GM23338 (cell line): ENCODE measurements around the gene ITGB2. TPM values are rescaled to one million over a fixed set of nuclear protein-coding genes. Genes with fewer than 3 reads are reported as not detected.

Source experiments
- ATAC-seq: fragments of 200-7000 bp; cut with Tn5 transposase; 3 replicates; pipeline ENCODE4 v1.9.1; 2020
- DNase-seq: peaks from one replicate; pipeline ENCODE4 v3.0.0-alpha.2; 2015; ENCODE audit warnings: low spot score
- H2AFZ ChIP-seq: fragments of 200-600 bp; sonication (generic); 2 replicates; pipeline ENCODE4 v1.8.0; 2016; ENCODE audit warnings: antibody characterized with exemption, mild to moderate bottlenecking, moderate library complexity
- H3F3A ChIP-seq: fragments of 200-600 bp; sonication (generic); replicated peaks from 2 replicates; pipeline ENCODE4 v1.8.0; 2017; ENCODE audit warnings: antibody characterized with exemption, mixed run types, low read depth
- H3K27ac ChIP-seq: fragments of 200-600 bp; sonication (generic); 2 replicates; pipeline ENCODE4 v1.6.1; 2016; ENCODE audit warnings: low read depth
- H3K27me3 ChIP-seq: fragments of 200-600 bp; sonication (generic); 2 replicates; pipeline ENCODE4 v1.8.0; 2016; ENCODE audit warnings: mild to moderate bottlenecking, mixed run types, moderate library complexity; ENCODE audit not compliant: insufficient read depth
- H3K36me3 ChIP-seq: fragments of 200-600 bp; sonication (generic); 2 replicates; pipeline ENCODE4 v1.8.0; 2016; ENCODE audit warnings: mild to moderate bottlenecking; ENCODE audit not compliant: insufficient read depth
- H3K4me1 ChIP-seq: fragments of 200-600 bp; sonication (generic); 2 replicates; pipeline ENCODE4 v1.8.0; 2016; ENCODE audit warnings: mild to moderate bottlenecking, moderate library complexity; ENCODE audit not compliant: insufficient read depth
- H3K4me2 ChIP-seq: fragments of 200-600 bp; sonication (generic); 2 replicates; pipeline ENCODE4 v1.7.1; 2017; ENCODE audit warnings: mixed run types
- H3K4me3 ChIP-seq: fragments of 200-600 bp; sonication (generic); 2 replicates; pipeline ENCODE4 v1.6.1; 2016; ENCODE audit warnings: mixed run types
- H3K79me2 ChIP-seq: fragments of 200-600 bp; sonication (generic); replicated peaks from 2 replicates; pipeline ENCODE4 v1.8.0; 2017; ENCODE audit warnings: mild to moderate bottlenecking; ENCODE audit not compliant: insufficient read depth
- H3K9me2 ChIP-seq: fragments of 200-600 bp; sonication (generic); 2 replicates; pipeline ENCODE4 v1.8.0; 2017; ENCODE audit not compliant: insufficient read depth
- H4K20me1 ChIP-seq: fragments of 200-600 bp; sonication (generic); replicated peaks from 2 replicates; pipeline ENCODE4 v1.8.0; 2017; ENCODE audit warnings: mild to moderate bottlenecking; ENCODE audit not compliant: insufficient read depth
- H3K27ac Mint-ChIP-seq: 2 replicates; pipeline ENCODE4 v1.8.0; 2020; ENCODE audit warnings: inconsistent platforms, mild to moderate bottlenecking, moderate library complexity, mixed read lengths
- H3K27me3 Mint-ChIP-seq: 3 replicates; pipeline ENCODE4 v1.8.0; 2022; ENCODE audit warnings: low read depth, mild to moderate bottlenecking, moderate library complexity, mixed read lengths, inconsistent platforms; ENCODE audit not compliant: insufficient read depth, poor library complexity
- H3K36me3 Mint-ChIP-seq: 3 replicates; pipeline ENCODE4 v1.8.0; 2021; ENCODE audit warnings: low read depth, mild to moderate bottlenecking, inconsistent platforms, moderate library complexity, mixed read lengths
- H3K4me1 Mint-ChIP-seq: 3 replicates; pipeline ENCODE4 v1.8.0; 2020; ENCODE audit warnings: mild to moderate bottlenecking, inconsistent platforms, mixed read lengths
- H3K4me3 Mint-ChIP-seq: 3 replicates; pipeline ENCODE4 v1.8.0; 2021; ENCODE audit warnings: moderate library complexity, mild to moderate bottlenecking, inconsistent platforms, mixed read lengths
- H3K9me3 Mint-ChIP-seq: 3 replicates; pipeline ENCODE4 v1.8.0; 2020; ENCODE audit warnings: moderate library complexity, mild to moderate bottlenecking, inconsistent platforms, mixed read lengths
- CREB1 ChIP-seq: fragments of 250-450 bp; sonication (Bioruptor Pico); IDR thresholded peaks from 2 replicates; pipeline ENCODE4 v1.5.0; 2020; ENCODE audit warnings: low read depth, mild to moderate bottlenecking, moderate library complexity
- EZH2 ChIP-seq: fragments of 200-600 bp; sonication (generic); IDR thresholded peaks from one replicate; pipeline ENCODE4 v1.8.0; 2017; ENCODE audit warnings: antibody characterized with exemption, mild to moderate bottlenecking, low read depth; ENCODE audit not compliant: unreplicated experiment
- EZH2phosphoT487 ChIP-seq: fragments of 200-600 bp; sonication (generic); IDR thresholded peaks from one replicate; pipeline ENCODE4 v1.8.1; 2018; ENCODE audit warnings: antibody characterized with exemption; ENCODE audit not compliant: unreplicated experiment
- JUNB ChIP-seq: IDR thresholded peaks from one replicate; pipeline ENCODE4 v1.6.1; 2016; ENCODE audit warnings: antibody characterized with exemption; ENCODE audit not compliant: unreplicated experiment
- NANOG ChIP-seq: IDR thresholded peaks from 2 replicates; pipeline ENCODE4 v1.6.1; 2016; ENCODE audit warnings: antibody characterized with exemption, borderline replicate concordance
- POLR2AphosphoS5 ChIP-seq: IDR thresholded peaks from 2 replicates; pipeline ENCODE4 v1.6.1; 2016; ENCODE audit warnings: antibody characterized with exemption, low read depth
- STAT1 ChIP-seq: IDR thresholded peaks from one replicate; pipeline ENCODE4 v1.6.1; 2016; ENCODE audit warnings: antibody characterized with exemption; ENCODE audit not compliant: unreplicated experiment
- ZNF114 ChIP-seq: fragments of 250-450 bp; sonication (Bioruptor Pico); IDR thresholded peaks from 2 replicates; pipeline ENCODE4 v1.5.0; 2020; ENCODE audit warnings: mild to moderate bottlenecking, moderate library complexity
- ZNF331 ChIP-seq: fragments of 250-450 bp; sonication (Bioruptor Pico); IDR thresholded peaks from 2 replicates; pipeline ENCODE4 v1.5.0; 2020; ENCODE audit warnings: low read depth, mild to moderate bottlenecking, moderate library complexity
- ZNF462 ChIP-seq: fragments of 250-450 bp; sonication (Bioruptor Pico); IDR thresholded peaks from 2 replicates; pipeline ENCODE4 v1.5.0; 2020; ENCODE audit warnings: mild to moderate bottlenecking, moderate library complexity
- polyA plus RNA-seq: library from polyadenylated mRNA; unstranded; fragments of >200 nt; fragmentation: Nextera tagmentation; extraction: Ambion mirVana; gene quantifications from 2 replicates; pipeline ENCODE4 v1.2.1, GENCODE V29; 2016
- total RNA-seq: library from RNA; depleted of rRNA; stranded (reverse); fragments of >200 nt; shearing (Covaris generic); gene quantifications from 2 replicates; pipeline ENCODE4 v1.2.3, GENCODE V29; 2014
- TF ChIP-seq, protein P1 (sequence below): IDR thresholded peaks from one replicate; pipeline ENCODE4 v1.6.1; 2018; ENCODE audit warnings: antibody characterized with exemption; ENCODE audit not compliant: unreplicated experiment
- TF ChIP-seq, protein P2 (sequence below): IDR thresholded peaks from 2 replicates; pipeline ENCODE4 v1.6.1; 2016; ENCODE audit warnings: antibody characterized with exemption
- TF ChIP-seq, protein P3 (sequence below), 2 experiments: fragments of 200-600 bp in 1 of 2; sonication (generic) in 1 of 2; conservative IDR thresholded peaks; 2 replicates each; pipeline versions ENCODE4 v1.5.1 to v1.6.1; 2016 to 2017; ENCODE audit warnings: antibody characterized with exemption in 2 of 2, low read depth in 2 of 2, mild to moderate bottlenecking in 2 of 2, moderate library complexity in 1 of 2

Gene ITGB2
- total and polyA plus RNA-seq, 2 experiments from 2014 or later: 0.44 to 0.63 TPM

- no peak overlapping the region for H2AFZ ChIP-seq
- H3K9me3 Mint-ChIP-seq: no peaks in the 10 kb centered on the region
- DNase-seq (no peak), ATAC-seq (peak; percentile 44)
- no peak overlapping the region for H3K4me2 ChIP-seq
- H3F3A ChIP-seq: no peaks in the 10 kb centered on the region
- H4K20me1 ChIP-seq: no peaks in the 10 kb centered on the region
- no peak overlapping the region for H3K4me3 Mint-ChIP-seq
- TF ChIP-seq EZH2phosphoT487: no peak
- TF ChIP-seq JUNB: no peak
- no peak for TF ChIP-seq ZNF114 (CRISPR knock-in tag)
- no peak for TF ChIP-seq STAT1
- no peak for TF ChIP-seq POLR2AphosphoS5
- TF ChIP-seq, protein P1, sequence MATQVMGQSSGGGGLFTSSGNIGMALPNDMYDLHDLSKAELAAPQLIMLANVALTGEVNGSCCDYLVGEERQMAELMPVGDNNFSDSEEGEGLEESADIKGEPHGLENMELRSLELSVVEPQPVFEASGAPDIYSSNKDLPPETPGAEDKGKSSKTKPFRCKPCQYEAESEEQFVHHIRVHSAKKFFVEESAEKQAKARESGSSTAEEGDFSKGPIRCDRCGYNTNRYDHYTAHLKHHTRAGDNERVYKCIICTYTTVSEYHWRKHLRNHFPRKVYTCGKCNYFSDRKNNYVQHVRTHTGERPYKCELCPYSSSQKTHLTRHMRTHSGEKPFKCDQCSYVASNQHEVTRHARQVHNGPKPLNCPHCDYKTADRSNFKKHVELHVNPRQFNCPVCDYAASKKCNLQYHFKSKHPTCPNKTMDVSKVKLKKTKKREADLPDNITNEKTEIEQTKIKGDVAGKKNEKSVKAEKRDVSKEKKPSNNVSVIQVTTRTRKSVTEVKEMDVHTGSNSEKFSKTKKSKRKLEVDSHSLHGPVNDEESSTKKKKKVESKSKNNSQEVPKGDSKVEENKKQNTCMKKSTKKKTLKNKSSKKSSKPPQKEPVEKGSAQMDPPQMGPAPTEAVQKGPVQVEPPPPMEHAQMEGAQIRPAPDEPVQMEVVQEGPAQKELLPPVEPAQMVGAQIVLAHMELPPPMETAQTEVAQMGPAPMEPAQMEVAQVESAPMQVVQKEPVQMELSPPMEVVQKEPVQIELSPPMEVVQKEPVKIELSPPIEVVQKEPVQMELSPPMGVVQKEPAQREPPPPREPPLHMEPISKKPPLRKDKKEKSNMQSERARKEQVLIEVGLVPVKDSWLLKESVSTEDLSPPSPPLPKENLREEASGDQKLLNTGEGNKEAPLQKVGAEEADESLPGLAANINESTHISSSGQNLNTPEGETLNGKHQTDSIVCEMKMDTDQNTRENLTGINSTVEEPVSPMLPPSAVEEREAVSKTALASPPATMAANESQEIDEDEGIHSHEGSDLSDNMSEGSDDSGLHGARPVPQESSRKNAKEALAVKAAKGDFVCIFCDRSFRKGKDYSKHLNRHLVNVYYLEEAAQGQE: no peak
- TF ChIP-seq, protein P2, sequence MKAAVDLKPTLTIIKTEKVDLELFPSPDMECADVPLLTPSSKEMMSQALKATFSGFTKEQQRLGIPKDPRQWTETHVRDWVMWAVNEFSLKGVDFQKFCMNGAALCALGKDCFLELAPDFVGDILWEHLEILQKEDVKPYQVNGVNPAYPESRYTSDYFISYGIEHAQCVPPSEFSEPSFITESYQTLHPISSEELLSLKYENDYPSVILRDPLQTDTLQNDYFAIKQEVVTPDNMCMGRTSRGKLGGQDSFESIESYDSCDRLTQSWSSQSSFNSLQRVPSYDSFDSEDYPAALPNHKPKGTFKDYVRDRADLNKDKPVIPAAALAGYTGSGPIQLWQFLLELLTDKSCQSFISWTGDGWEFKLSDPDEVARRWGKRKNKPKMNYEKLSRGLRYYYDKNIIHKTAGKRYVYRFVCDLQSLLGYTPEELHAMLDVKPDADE: no peak
- TF ChIP-seq ZNF331: no peak
- no peak for TF ChIP-seq CREB1 (CRISPR knock-in tag)
- no peak for TF ChIP-seq NANOG
- TF ChIP-seq, protein P3, sequence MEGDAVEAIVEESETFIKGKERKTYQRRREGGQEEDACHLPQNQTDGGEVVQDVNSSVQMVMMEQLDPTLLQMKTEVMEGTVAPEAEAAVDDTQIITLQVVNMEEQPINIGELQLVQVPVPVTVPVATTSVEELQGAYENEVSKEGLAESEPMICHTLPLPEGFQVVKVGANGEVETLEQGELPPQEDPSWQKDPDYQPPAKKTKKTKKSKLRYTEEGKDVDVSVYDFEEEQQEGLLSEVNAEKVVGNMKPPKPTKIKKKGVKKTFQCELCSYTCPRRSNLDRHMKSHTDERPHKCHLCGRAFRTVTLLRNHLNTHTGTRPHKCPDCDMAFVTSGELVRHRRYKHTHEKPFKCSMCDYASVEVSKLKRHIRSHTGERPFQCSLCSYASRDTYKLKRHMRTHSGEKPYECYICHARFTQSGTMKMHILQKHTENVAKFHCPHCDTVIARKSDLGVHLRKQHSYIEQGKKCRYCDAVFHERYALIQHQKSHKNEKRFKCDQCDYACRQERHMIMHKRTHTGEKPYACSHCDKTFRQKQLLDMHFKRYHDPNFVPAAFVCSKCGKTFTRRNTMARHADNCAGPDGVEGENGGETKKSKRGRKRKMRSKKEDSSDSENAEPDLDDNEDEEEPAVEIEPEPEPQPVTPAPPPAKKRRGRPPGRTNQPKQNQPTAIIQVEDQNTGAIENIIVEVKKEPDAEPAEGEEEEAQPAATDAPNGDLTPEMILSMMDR (conservative IDR thresholded peaks at IDR 0.05; ENCODE audit: low read depth in 2 of 2): no peak
- TF ChIP-seq EZH2: no peak
- TF ChIP-seq ZNF462: no peak
- no peaks in the 10 kb centered on the region for H3K36me3 ChIP-seq
- no peaks in the 10 kb centered on the region for H3K9me2 ChIP-seq
- H3K27me3 Mint-ChIP-seq: peaks cover 3% of the 10 kb centered on the region
- no peak overlapping the region for H3K4me3 ChIP-seq
- no peaks in the 10 kb centered on the region for H3K4me1 ChIP-seq
- H3K27me3 ChIP-seq: no peaks in the 10 kb centered on the region
- no peaks in the 10 kb centered on the region for H3K36me3 Mint-ChIP-seq
- no peaks in the 10 kb centered on the region; the same call in 1 of the 3 replicates for H3K4me1 Mint-ChIP-seq
- H3K79me2 ChIP-seq: no peaks in the 10 kb centered on the region
- no peak overlapping the region for H3K27ac Mint-ChIP-seq
- H3K27ac ChIP-seq: no peak overlapping the region
Observed at GRCh38 chr21:44838039-44838895, 82.4 kb downstream of the ITGB2 start.
